Measurements from ENCODE around the gene HAVCR2. TPM values are rescaled to one million over a fixed set of nuclear protein-coding genes. Genes with fewer than 3 reads are reported as not detected.

HAVCR2 gene
- total and polyA plus RNA-seq, 2 experiments from 2014 or later, result 0.49 TPM; not detected in 1

GRCh38 chr5:157100140-157100679 is 8.6 kb downstream of the HAVCR2 start:
- Mint-ChIP-seq H3K4me1 (no peaks in the 10 kb centered on the region), H3K4me3 (no peak overlapping the region), H3K27ac (no peak overlapping the region), H3K36me3 (ENCODE audit: low read depth) (no peaks in the 10 kb centered on the region), H3K27me3 (ENCODE audit: insufficient read depth, low read depth, poor library complexity) (no peaks in the 10 kb centered on the region), H3K9me3 (no peaks in the 10 kb centered on the region)
- Histone ChIP-seq H3F3A (replicated peaks; ENCODE audit: low read depth) (no peaks in the 10 kb centered on the region), H3K79me2 (replicated peaks; ENCODE audit: insufficient read depth) (no peaks in the 10 kb centered on the region), H3K4me3 (no peak overlapping the region), H3K36me3 (ENCODE audit: insufficient read depth) (no peaks in the 10 kb centered on the region), H3K9me2 (ENCODE audit: insufficient read depth) (no peaks in the 10 kb centered on the region), H3K4me2 (no peak overlapping the region), H3K27ac (ENCODE audit: low read depth) (no peak overlapping the region), H4K20me1 (replicated peaks; ENCODE audit: insufficient read depth) (no peaks in the 10 kb centered on the region), H3K4me1 (ENCODE audit: insufficient read depth) (no peaks in the 10 kb centered on the region), H2AFZ (no peak overlapping the region), H3K27me3 (ENCODE audit: insufficient read depth) (no peaks in the 10 kb centered on the region)
- TF ChIP-seq REST (IDR thresholded peaks at IDR 0.05; ENCODE audit: unreplicated experiment) (no peak), ZNF331 (CRISPR knock-in tag; IDR thresholded peaks at IDR 0.05; ENCODE audit: low read depth) (no peak), EZH2 (IDR thresholded peaks at IDR 0.05; ENCODE audit: low read depth, unreplicated experiment) (no peak), STAT1 (IDR thresholded peaks at IDR 0.05; ENCODE audit: unreplicated experiment) (no peak), POLR2AphosphoS5 (IDR thresholded peaks at IDR 0.05; ENCODE audit: low read depth) (no peak), CTCF (conservative IDR thresholded peaks at IDR 0.05; ENCODE audit: low read depth in 2 of 2) (no peak), JUNB (IDR thresholded peaks at IDR 0.05; ENCODE audit: unreplicated experiment) (no peak), ETS1 (IDR thresholded peaks at IDR 0.05) (no peak), CREB1 (CRISPR knock-in tag; IDR thresholded peaks at IDR 0.05; ENCODE audit: low read depth) (no peak), ZNF462 (CRISPR knock-in tag; IDR thresholded peaks at IDR 0.05) (no peak), NANOG (IDR thresholded peaks at IDR 0.05; ENCODE audit: borderline replicate concordance) (no peak), EZH2phosphoT487 (IDR thresholded peaks at IDR 0.05; ENCODE audit: unreplicated experiment) (no peak), ZNF114 (CRISPR knock-in tag; IDR thresholded peaks at IDR 0.05) (no peak)
- ATAC-seq (no peak), DNase-seq (ENCODE audit: low spot score) (no peak)

Measured in GM23338 (cell line).